ENCODE data around the gene CIDEA.

The CIDEA gene

DNA sequence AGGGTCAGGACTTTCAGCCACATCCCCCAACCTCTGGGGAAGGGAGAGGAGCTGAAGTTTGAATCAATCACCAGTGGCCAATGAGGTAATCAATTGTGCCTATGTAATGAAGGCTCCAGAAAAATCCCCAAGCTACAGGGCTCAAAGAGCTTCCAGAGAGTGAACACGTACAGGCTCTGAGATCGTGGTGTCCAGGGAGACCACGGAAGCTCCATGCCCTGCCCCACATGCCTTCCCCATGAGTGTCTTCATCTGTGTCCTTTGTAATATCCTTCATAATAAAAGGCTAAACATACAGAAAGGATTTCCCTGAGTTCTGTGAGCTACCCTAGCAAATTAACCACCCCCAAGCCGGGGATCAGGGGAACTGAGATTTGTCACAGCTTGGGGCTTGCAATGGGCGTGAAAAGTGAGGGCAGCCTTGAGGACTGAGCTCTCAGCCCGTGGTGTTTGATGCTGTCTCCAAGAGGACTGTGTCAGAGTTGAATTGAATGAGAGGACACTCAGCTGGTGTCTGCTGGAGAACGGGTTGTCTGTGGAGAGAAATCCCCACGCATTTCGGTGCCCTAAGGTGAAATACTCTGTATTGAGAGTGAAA, 28.4 kb downstream of the CIDEA start:
- Histone ChIP-seq H3K4me1 (no peaks in the 10 kb centered on the region), H3K27me3 (no peaks in the 10 kb centered on the region), H3K36me3 (no peaks in the 10 kb centered on the region), H3K9me3 (no peaks in the 10 kb centered on the region), H3K4me3 (ENCODE audit: low read depth, low read length) (no peak overlapping the region)
- no peak for DNase-seq
- TF ChIP-seq, protein P1, sequence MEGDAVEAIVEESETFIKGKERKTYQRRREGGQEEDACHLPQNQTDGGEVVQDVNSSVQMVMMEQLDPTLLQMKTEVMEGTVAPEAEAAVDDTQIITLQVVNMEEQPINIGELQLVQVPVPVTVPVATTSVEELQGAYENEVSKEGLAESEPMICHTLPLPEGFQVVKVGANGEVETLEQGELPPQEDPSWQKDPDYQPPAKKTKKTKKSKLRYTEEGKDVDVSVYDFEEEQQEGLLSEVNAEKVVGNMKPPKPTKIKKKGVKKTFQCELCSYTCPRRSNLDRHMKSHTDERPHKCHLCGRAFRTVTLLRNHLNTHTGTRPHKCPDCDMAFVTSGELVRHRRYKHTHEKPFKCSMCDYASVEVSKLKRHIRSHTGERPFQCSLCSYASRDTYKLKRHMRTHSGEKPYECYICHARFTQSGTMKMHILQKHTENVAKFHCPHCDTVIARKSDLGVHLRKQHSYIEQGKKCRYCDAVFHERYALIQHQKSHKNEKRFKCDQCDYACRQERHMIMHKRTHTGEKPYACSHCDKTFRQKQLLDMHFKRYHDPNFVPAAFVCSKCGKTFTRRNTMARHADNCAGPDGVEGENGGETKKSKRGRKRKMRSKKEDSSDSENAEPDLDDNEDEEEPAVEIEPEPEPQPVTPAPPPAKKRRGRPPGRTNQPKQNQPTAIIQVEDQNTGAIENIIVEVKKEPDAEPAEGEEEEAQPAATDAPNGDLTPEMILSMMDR (IDR thresholded peaks at IDR 0.05; ENCODE audit: low read depth, low read length) = no peak

DNA sequence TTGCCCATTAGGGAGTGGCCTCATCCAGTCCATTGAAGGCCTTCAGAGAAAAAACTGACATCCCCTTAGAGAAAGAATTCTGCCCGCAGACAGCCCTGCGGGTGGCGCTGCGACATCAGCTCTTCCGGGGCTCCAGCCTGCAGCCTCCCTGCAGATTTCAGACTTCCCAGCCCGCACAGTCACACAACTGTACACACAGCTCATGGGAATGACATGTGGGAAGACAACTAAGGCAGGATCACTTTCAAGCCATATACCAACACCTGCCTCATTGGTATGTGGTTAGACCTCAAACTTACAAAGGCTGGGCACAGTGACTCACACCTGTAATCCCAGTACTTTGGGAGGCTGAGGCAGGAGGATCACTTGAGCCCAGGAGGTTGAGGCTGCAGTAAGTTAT, 29.1 kb downstream of the CIDEA start:
- no peaks in the 10 kb centered on the region for H3K9me3 ChIP-seq
- TF ChIP-seq, protein P1 (IDR thresholded peaks at IDR 0.05; ENCODE audit: low read depth, low read length) = peak; percentile 10; the same call in 1 of the 2 replicates
- H3K27me3 ChIP-seq = no peaks in the 10 kb centered on the region
- H3K4me1 ChIP-seq = no peaks in the 10 kb centered on the region
- H3K4me3 ChIP-seq (ENCODE audit: low read depth, low read length) = no peak overlapping the region
- H3K36me3 ChIP-seq = no peaks in the 10 kb centered on the region
- no peak for DNase-seq

DNA sequence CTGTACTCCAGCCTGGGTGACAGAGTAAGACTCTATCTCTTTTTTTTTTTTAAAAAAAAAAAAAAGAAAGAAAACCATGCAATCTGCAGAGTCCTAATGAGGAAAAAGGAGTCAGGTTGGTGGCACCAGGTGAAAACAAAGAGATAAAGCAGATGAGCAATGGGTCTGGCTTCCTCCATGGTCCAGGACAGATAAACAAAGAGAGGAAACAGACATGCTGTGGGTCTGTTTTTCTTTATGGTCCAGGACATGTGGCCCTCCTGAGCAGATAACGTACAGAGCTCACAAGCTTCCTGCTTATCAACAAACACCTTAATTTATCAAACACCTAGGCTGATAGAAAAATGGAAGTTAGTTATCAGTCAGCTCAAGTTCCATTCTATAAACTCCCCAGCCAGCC, 29.5 kb downstream of the CIDEA start:
- no peak for DNase-seq
- no peaks in the 10 kb centered on the region for H3K4me1 ChIP-seq
- no peak overlapping the region for H3K4me3 ChIP-seq (ENCODE audit: low read depth, low read length)
- no peaks in the 10 kb centered on the region for H3K9me3 ChIP-seq
- TF ChIP-seq, protein P1 (IDR thresholded peaks at IDR 0.05; ENCODE audit: low read depth, low read length) = no peak
- no peaks in the 10 kb centered on the region for H3K36me3 ChIP-seq
- H3K27me3 ChIP-seq = no peaks in the 10 kb centered on the region

DNA sequence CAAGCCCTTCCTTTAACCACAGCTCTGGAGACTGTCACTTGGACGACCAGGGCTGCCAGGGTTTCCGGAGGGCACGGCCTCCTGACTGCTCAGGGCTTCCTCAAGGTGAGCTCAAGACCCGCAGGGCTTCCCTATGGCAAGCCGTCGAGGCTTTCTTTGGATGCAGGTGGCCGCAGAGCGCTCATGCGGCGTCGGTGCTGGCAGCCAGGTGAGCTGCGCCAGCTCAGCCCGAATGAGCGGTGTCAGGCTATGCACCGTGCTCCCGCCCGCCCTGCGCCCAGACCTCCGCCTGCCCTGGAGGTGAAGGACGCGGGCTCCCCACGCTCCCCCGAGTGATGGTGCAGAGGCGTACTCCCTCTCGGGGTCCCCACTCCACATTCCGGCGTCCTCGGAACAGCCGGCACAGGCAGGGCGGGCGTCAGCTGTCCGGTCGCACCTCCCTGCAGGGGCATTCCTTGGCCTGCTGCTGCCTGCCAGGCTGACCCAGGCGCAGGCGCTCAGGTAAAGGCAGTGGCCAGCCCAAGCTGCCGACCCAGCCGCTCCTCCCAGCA, 33.0 kb downstream of the CIDEA start:
- Histone ChIP-seq H3K4me3 (ENCODE audit: low read depth, low read length) (no peak overlapping the region), H3K27me3 (no peaks in the 10 kb centered on the region)

GRCh38 chr18:12287684-12288402, 33.7 kb downstream of the CIDEA start:
- no peak for DNase-seq
- TF ChIP-seq, protein P1 (IDR thresholded peaks at IDR 0.05; ENCODE audit: low read depth, low read length) = no peak
- Histone ChIP-seq H3K4me1 (no peaks in the 10 kb centered on the region), H3K36me3 (no peaks in the 10 kb centered on the region), H3K9me3 (no peaks in the 10 kb centered on the region), H3K27me3 (no peaks in the 10 kb centered on the region), H3K4me3 (ENCODE audit: low read depth, low read length) (peak overlapping the region; percentile 47)

More for the DNA sequence above, 33.0 kb downstream of the CIDEA start:
- H3K36me3 ChIP-seq = no peaks in the 10 kb centered on the region
- TF ChIP-seq, protein P1 (IDR thresholded peaks at IDR 0.05; ENCODE audit: low read depth, low read length) = no peak
- no peak for DNase-seq
- no peaks in the 10 kb centered on the region for H3K9me3 ChIP-seq
- no peaks in the 10 kb centered on the region for H3K4me1 ChIP-seq

DNA sequence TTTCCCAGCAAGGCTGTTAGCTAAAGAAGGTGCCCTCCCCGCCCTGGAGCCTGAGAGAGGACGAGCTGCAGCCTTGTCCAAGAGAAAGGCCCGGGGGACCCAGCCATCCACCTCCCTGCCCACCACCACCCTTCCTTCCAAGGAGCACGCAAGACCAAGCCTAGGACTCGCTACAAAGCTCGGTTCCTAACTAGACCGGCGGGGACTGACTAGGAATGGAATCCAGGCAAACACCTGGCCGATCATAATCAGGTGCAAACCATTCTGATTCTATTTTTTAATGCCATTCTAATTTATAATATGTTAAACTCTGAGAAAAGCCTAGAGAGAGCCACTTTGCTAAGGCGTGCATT, 34.2 kb downstream of the CIDEA start:
- H3K36me3 ChIP-seq = no peaks in the 10 kb centered on the region
- H3K4me1 ChIP-seq = no peaks in the 10 kb centered on the region
- peak overlapping the region; percentile 47 for H3K4me3 ChIP-seq (ENCODE audit: low read depth, low read length)
- TF ChIP-seq, protein P1 (IDR thresholded peaks at IDR 0.05; ENCODE audit: low read depth, low read length) = no peak
- H3K9me3 ChIP-seq = no peaks in the 10 kb centered on the region
- DNase-seq = no peak
- no peaks in the 10 kb centered on the region for H3K27me3 ChIP-seq

Data from BE2C (cell line).